ENCODE measurements around the gene SRPK2.

DNA sequence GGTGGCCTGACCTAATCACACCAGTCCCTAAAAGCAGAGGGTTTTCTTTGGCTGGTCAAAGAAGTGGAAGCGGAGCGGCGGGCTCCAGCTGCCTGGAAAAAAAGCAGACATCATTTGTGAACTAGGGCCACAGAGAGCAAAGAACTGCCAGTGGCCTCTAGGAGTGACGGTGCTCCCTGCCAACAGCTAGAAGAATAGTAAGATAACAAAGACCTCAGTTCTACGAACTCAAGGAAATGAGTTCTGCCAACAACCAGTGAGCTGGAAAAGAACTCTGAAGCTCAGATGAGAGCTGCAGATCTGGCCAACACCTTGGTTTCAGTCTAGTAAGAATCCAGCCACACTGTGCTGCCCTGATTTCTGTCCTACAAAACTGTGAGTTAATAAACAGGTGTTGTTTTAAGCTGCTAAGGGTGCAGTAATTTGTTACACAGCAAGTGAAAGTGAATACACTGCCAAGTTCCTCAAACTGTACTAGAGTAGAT, 178.0 kb downstream of the SRPK2 start:
- TF ChIP-seq, protein P1, sequence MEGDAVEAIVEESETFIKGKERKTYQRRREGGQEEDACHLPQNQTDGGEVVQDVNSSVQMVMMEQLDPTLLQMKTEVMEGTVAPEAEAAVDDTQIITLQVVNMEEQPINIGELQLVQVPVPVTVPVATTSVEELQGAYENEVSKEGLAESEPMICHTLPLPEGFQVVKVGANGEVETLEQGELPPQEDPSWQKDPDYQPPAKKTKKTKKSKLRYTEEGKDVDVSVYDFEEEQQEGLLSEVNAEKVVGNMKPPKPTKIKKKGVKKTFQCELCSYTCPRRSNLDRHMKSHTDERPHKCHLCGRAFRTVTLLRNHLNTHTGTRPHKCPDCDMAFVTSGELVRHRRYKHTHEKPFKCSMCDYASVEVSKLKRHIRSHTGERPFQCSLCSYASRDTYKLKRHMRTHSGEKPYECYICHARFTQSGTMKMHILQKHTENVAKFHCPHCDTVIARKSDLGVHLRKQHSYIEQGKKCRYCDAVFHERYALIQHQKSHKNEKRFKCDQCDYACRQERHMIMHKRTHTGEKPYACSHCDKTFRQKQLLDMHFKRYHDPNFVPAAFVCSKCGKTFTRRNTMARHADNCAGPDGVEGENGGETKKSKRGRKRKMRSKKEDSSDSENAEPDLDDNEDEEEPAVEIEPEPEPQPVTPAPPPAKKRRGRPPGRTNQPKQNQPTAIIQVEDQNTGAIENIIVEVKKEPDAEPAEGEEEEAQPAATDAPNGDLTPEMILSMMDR (IDR thresholded peaks at IDR 0.05): no peak
- no peak for TF ChIP-seq POLR2A (IDR thresholded peaks at IDR 0.05)

Data from ovary (tissue), 3 donors.